Right lobe of liver (tissue), 4 donors: ENCODE data around the gene RCCD1.

Experiments used
- POLR2A ChIP-seq: fragments of 450-650 bp; IDR thresholded peaks from one replicate; pipeline ENCODE4 v1.6.1; 2017; ENCODE audit warnings: antibody characterized with exemption, mild to moderate bottlenecking
- TF ChIP-seq, protein P1 (sequence below), 4 donors: fragments of 200-600 bp in 3 of 4; fragments of 450-650 bp in 1 of 4; IDR thresholded peaks; one replicate each; pipeline versions ENCODE4 v1.5.1 to v1.8.0; 2016 to 2022; ENCODE audit warnings: antibody characterized with exemption in 4 of 4, mild to moderate bottlenecking in 2 of 4
- donor health status: DM: no; HTN: no; CAD: no.
- donor health status: DM: no; HTN: no; CAD: no.
- donor health status: DM: no; HTN: yes; CAD: no.

DNA sequence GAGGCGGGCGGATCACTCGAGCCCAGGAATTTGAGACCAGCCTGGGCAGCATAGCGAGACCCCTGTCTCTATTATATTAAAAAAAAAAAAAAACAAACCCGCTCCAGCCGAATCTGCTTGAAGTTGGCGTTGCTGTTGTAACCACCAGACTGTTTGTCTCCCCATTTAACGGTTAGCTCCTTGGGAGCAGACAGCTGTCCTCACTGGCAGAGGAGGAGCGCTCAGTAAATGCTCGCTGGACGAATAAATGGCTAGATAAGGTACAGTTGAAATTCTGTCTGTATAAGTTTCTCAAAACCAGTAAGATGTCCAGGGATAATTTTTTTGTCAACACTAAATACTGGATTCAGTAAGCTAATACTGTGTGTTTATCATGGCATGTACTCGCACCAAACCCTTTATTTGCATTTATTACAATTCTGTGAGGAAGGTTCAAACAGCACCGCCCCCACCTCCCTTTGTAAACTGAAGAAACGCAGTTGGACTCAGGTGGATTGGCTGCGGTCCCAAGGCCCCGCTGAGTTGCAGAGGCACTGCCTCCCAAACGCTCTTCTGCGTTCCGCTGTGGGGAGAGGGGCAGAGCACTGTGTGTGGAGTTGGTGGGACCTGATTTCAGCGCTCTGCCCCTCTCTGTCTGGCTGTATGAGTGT, 1.1 kb downstream of the RCCD1 start:
- TF ChIP-seq, protein P1, sequence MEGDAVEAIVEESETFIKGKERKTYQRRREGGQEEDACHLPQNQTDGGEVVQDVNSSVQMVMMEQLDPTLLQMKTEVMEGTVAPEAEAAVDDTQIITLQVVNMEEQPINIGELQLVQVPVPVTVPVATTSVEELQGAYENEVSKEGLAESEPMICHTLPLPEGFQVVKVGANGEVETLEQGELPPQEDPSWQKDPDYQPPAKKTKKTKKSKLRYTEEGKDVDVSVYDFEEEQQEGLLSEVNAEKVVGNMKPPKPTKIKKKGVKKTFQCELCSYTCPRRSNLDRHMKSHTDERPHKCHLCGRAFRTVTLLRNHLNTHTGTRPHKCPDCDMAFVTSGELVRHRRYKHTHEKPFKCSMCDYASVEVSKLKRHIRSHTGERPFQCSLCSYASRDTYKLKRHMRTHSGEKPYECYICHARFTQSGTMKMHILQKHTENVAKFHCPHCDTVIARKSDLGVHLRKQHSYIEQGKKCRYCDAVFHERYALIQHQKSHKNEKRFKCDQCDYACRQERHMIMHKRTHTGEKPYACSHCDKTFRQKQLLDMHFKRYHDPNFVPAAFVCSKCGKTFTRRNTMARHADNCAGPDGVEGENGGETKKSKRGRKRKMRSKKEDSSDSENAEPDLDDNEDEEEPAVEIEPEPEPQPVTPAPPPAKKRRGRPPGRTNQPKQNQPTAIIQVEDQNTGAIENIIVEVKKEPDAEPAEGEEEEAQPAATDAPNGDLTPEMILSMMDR (IDR thresholded peaks at IDR 0.05), result no peak
- TF ChIP-seq POLR2A, result no peak
